Measurements from ENCODE around the gene COL23A1. TPM values are rescaled to one million over a fixed set of nuclear protein-coding genes. Genes with fewer than 3 reads are reported as not detected.

COL23A1 gene
- total RNA-seq, 1 donor from 2014 or later: 2.9 TPM

DNA sequence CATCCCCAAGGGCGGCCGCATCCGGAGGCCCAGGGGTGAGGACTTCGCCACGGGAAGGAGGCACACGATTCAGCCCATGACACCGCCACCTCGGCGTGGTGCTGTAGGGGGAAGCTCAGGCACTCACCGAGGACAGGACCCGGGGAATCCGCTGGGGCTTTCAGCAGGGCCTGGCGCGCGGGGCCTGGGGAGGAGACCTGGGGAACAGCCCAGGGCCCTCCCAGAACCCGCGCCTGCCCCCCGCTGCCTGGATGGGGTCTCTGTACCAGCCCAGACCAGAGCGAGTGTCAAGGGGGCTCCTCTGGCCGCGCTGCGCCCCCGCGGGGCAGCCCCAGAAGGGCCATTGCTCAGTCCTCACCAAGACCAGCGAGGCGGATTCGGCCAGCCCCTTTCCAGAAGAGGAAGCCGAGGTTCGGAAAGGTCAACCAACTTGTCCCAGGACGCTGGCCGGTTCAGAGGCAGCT, 12.8 kb downstream of the COL23A1 start:
- TF ChIP-seq, protein P1, sequence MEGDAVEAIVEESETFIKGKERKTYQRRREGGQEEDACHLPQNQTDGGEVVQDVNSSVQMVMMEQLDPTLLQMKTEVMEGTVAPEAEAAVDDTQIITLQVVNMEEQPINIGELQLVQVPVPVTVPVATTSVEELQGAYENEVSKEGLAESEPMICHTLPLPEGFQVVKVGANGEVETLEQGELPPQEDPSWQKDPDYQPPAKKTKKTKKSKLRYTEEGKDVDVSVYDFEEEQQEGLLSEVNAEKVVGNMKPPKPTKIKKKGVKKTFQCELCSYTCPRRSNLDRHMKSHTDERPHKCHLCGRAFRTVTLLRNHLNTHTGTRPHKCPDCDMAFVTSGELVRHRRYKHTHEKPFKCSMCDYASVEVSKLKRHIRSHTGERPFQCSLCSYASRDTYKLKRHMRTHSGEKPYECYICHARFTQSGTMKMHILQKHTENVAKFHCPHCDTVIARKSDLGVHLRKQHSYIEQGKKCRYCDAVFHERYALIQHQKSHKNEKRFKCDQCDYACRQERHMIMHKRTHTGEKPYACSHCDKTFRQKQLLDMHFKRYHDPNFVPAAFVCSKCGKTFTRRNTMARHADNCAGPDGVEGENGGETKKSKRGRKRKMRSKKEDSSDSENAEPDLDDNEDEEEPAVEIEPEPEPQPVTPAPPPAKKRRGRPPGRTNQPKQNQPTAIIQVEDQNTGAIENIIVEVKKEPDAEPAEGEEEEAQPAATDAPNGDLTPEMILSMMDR (IDR thresholded peaks at IDR 0.05; ENCODE audit: partially characterized antibody, unreplicated experiment): no peak
- H3K27me3 Mint-ChIP-seq (ENCODE audit: unreplicated experiment): peaks cover 7% of the 10 kb centered on the region

DNA sequence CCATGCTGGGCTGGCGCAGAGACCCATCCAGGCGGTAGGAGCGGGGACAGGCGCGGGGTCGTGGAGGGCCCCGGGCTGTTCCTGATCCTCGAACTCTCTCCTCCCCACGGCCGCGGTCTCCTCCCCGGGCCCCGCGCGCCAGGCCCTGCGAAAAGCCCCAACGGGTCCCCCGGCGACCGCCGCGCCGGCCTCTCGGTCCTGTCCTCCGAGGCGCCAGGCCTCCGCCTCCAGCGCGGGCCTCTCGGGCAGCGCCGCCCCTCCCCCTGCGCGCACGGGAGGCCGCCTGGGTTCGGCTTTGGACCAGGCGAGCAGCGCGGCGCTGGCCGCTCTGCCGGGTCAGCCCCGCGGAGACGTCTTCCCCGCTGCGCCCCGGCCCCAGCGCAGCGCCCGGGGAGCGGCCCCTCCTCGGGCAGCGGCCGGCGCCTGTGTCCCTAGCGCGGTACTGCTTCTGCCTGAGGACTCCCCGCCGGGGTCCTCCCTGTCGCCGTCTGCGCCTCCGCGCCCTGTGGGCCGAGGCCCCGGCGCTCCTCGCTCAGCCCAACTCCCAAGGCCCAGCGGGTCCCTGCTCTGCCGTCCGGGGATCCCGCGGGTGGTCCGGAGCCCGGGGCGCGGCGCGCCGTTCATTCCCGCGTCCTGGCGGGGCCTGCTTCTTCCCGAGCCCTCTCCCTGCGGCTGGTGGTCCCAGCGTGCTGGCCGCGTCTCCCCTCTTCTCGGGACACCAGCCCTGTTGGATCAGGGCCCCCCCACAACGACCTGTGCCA, 13.4 kb downstream of the COL23A1 start:
- Mint-ChIP-seq H3K27me3 (ENCODE audit: unreplicated experiment) (peaks cover 7% of the 10 kb centered on the region), H3K4me3 (ENCODE audit: unreplicated experiment) (peak overlapping the region; percentile 80), H3K4me1 (ENCODE audit: low read depth, unreplicated experiment) (no peaks in the 10 kb centered on the region), H3K27ac (ENCODE audit: unreplicated experiment) (no peak overlapping the region), H3K9me3 (ENCODE audit: unreplicated experiment) (peaks cover 1% of the 10 kb centered on the region), H3K36me3 (ENCODE audit: unreplicated experiment) (peaks cover 10% of the 10 kb centered on the region)
- DNase-seq: peak; percentile 54
- TF ChIP-seq, protein P1 (IDR thresholded peaks at IDR 0.05; ENCODE audit: partially characterized antibody, unreplicated experiment): no peak

More for the DNA sequence above, 12.8 kb downstream of the COL23A1 start:
- H3K4me1 Mint-ChIP-seq (ENCODE audit: low read depth, unreplicated experiment): no peaks in the 10 kb centered on the region
- H3K4me3 Mint-ChIP-seq (ENCODE audit: unreplicated experiment): peak overlapping the region; percentile 80
- no peak overlapping the region for H3K27ac Mint-ChIP-seq (ENCODE audit: unreplicated experiment)
- H3K36me3 Mint-ChIP-seq (ENCODE audit: unreplicated experiment): peaks cover 6% of the 10 kb centered on the region
- peak; percentile 39 for DNase-seq
- peaks cover 1% of the 10 kb centered on the region for H3K9me3 Mint-ChIP-seq (ENCODE audit: unreplicated experiment)

DNA sequence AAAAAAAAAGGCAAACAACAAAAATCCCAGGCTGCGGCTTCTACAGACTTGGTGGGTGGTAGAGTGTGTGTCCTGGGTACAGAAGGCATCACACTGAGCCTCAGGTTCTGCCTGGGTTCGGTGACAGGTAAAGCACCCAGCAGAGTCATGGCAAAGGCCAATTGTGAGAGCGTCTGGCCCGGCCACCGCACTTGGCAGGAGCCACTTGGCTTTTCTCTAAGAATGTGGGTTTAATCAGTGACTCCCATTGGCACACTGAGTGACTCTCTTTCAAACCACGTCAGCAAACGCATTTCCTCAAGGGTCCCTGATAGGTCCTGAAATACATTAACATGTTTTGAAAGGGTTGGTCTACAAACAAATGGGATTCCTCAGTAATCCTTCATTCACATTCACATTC, 17.0 kb downstream of the COL23A1 start:
- Mint-ChIP-seq H3K27ac (ENCODE audit: unreplicated experiment) (no peak overlapping the region), H3K9me3 (ENCODE audit: unreplicated experiment) (peaks cover 5% of the 10 kb centered on the region), H3K4me3 (ENCODE audit: unreplicated experiment) (no peak overlapping the region), H3K36me3 (ENCODE audit: unreplicated experiment) (peaks cover 10% of the 10 kb centered on the region), H3K4me1 (ENCODE audit: low read depth, unreplicated experiment) (no peaks in the 10 kb centered on the region), H3K27me3 (ENCODE audit: unreplicated experiment) (peaks cover 6% of the 10 kb centered on the region)
- no peak for DNase-seq
- TF ChIP-seq, protein P1 (IDR thresholded peaks at IDR 0.05; ENCODE audit: partially characterized antibody, unreplicated experiment): no peak

DNA sequence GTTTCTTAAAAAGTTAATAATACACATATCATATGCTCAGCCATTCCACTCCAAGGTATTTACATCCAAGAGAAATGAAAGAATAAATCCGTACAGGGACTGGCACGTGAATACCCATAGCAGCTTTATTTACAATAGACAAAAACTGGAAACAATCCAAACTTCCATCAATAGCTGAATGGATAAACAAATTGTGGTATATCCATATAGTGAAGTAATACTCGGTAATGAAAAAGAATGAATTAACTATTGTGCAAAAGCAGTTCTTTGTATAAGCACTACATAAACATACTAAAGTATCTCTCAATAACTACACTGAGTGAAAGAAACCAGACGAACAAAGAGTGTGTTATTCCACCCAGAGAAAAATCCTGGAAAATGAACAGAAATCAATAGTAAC, 17.6 kb downstream of the COL23A1 start:
- H3K9me3 Mint-ChIP-seq (ENCODE audit: unreplicated experiment): peaks cover 4% of the 10 kb centered on the region
- H3K4me3 Mint-ChIP-seq (ENCODE audit: unreplicated experiment): no peak overlapping the region
- H3K27me3 Mint-ChIP-seq (ENCODE audit: unreplicated experiment): peaks cover 6% of the 10 kb centered on the region
- no peaks in the 10 kb centered on the region for H3K4me1 Mint-ChIP-seq (ENCODE audit: low read depth, unreplicated experiment)
- peaks cover 10% of the 10 kb centered on the region for H3K36me3 Mint-ChIP-seq (ENCODE audit: unreplicated experiment)
- DNase-seq: no peak
- H3K27ac Mint-ChIP-seq (ENCODE audit: unreplicated experiment): no peak overlapping the region
- TF ChIP-seq, protein P1 (IDR thresholded peaks at IDR 0.05; ENCODE audit: partially characterized antibody, unreplicated experiment): no peak

GRCh38 chr5:178569485-178569884, 20.7 kb downstream of the COL23A1 start:
- TF ChIP-seq, protein P1 (IDR thresholded peaks at IDR 0.05; ENCODE audit: partially characterized antibody, unreplicated experiment): no peak
- Mint-ChIP-seq H3K27me3 (ENCODE audit: unreplicated experiment) (peaks cover 2% of the 10 kb centered on the region), H3K9me3 (ENCODE audit: unreplicated experiment) (peaks cover 7% of the 10 kb centered on the region), H3K36me3 (ENCODE audit: unreplicated experiment) (peaks cover 10% of the 10 kb centered on the region), H3K4me1 (ENCODE audit: low read depth, unreplicated experiment) (peaks cover 9% of the 10 kb centered on the region), H3K27ac (ENCODE audit: unreplicated experiment) (no peak overlapping the region), H3K4me3 (ENCODE audit: unreplicated experiment) (no peak overlapping the region)
- no peak for DNase-seq

All from glutamatergic neuron (in vitro differentiated cells).